ENCODE results near the gene CTNNBL1.

CTNNBL1 gene

GRCh38 chr20:37878835-37879599 is 185.2 kb downstream of the CTNNBL1 start:
- no peak for DNase-seq (ENCODE audit: low spot score)

- no peak for DNase-seq (ENCODE audit: low spot score)
Observed at GRCh38 chr20:37879843-37880242, 186.0 kb downstream of the CTNNBL1 start.

- DNase-seq (ENCODE audit: low spot score), result no peak
Observed at GRCh38 chr20:37880726-37881591, 187.1 kb downstream of the CTNNBL1 start.

DNA sequence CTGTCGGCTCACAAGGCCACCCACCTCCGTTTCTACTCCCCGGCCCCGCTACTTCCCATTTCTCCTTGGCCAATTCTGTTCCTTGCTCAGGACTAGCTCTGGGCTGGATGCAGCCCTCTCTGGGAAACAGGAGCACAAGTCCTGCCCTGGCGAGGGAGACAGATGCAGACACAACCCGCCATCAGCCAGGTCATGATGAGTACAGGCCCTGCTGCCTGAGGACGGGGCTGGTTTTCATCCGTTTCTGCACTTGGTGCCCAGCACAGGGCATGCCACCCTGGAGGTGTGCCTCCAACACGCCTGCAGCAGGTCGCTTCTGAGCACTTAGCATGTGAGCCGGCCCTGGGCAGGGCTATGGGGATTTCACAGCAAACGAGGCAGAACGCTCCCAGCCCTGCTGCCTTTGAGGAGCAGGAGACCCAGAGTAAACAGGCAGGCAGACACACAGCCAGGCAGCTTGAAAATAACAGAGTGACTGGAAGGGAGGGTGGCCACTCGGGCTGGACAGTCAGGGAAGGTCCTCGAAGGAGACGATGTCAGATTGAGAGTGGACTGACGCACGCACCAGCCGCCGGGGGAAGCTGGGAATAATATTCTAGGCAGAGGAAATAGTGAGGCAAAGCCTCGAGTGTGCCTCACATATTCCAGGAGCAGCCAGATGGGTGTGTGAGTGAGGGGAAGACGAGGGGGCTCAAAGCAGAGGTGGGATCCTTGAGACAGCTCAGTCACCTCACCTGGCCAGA is 187.9 kb downstream of the CTNNBL1 start:
- DNase-seq (ENCODE audit: low spot score), result no peak

- no peak for DNase-seq (ENCODE audit: low spot score)
Observed at GRCh38 chr20:37882961-37883712, 189.3 kb downstream of the CTNNBL1 start.

GRCh38 chr20:37885042-37885441 is 191.2 kb downstream of the CTNNBL1 start:
- DNase-seq (ENCODE audit: low spot score), result no peak

- DNase-seq (ENCODE audit: low spot score), result no peak
Observed at GRCh38 chr20:37885593-37886503, 192.0 kb downstream of the CTNNBL1 start.

DNA sequence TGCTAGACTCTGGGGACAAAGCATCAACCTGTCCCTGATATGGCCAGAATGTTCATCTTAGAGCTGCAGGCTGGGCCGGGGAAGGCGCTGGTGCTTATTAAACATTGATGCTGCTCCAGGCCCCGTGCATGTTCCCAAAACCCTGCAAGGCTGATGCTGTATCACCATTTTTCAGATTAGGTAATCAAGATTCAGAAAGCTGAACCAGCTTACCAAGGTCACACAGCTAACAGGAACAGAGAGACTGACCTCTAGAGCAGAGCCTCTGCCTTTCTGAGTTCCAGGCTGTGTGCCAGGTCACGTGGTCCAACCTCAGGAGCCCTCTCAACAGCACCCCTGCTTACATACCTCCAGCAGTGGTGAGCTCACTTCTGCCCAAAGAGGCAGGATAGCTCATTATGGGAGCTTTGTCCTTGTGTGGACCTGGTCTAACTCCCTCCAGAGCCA is 193.0 kb downstream of the CTNNBL1 start:
- no peak for DNase-seq (ENCODE audit: low spot score)

GRCh38 chr20:37888641-37889040 is 194.8 kb downstream of the CTNNBL1 start:
- no peak for DNase-seq (ENCODE audit: low spot score)

GRCh38 chr20:37890108-37890507 is 196.3 kb downstream of the CTNNBL1 start:
- DNase-seq (ENCODE audit: low spot score), result no peak

- no peak for DNase-seq (ENCODE audit: low spot score)
Observed at GRCh38 chr20:37890643-37891042, 196.8 kb downstream of the CTNNBL1 start.

- no peak for DNase-seq (ENCODE audit: low spot score)
Observed at GRCh38 chr20:37892001-37892400, 198.2 kb downstream of the CTNNBL1 start.

DNA sequence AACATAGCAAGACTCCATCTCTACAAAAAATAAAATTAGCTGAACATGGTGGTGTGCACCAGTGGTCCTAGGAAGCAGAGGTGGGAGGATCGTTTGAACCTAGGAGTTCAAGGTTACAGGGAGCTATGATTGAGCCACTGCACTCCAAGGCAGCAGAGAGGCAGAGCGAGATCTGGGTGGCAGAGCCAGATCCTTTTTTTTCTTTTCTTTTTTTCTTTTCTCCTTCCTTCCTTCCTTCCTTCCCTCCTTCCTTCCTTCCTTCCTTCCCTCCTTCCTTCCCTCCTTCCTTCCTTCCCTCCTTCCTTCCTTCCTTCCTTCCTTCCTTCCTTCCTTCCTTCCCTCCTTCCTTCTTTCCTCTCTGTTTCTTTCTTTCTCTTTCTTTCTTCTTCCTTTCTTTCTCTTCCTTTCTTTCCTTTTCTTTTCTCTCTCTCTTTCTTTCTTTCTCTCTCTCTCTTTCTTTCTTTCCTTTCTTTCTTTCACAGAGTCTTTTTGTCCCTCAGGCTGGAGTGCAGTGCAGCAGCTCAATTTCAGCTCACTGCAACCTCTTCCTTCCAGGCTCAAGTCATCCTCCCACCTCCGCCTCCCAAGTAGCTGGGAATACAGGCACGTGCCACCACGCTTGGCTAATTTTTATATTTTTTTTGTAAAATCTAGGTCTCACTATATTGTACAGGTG is 199.9 kb downstream of the CTNNBL1 start:
- no peak for DNase-seq (ENCODE audit: low spot score)

- no peak for DNase-seq (ENCODE audit: low spot score)
Observed at GRCh38 chr20:37894454-37894853, 200.6 kb downstream of the CTNNBL1 start.

- no peak for DNase-seq (ENCODE audit: low spot score)
Observed at GRCh38 chr20:37895166-37895565, 201.3 kb downstream of the CTNNBL1 start.

DNA sequence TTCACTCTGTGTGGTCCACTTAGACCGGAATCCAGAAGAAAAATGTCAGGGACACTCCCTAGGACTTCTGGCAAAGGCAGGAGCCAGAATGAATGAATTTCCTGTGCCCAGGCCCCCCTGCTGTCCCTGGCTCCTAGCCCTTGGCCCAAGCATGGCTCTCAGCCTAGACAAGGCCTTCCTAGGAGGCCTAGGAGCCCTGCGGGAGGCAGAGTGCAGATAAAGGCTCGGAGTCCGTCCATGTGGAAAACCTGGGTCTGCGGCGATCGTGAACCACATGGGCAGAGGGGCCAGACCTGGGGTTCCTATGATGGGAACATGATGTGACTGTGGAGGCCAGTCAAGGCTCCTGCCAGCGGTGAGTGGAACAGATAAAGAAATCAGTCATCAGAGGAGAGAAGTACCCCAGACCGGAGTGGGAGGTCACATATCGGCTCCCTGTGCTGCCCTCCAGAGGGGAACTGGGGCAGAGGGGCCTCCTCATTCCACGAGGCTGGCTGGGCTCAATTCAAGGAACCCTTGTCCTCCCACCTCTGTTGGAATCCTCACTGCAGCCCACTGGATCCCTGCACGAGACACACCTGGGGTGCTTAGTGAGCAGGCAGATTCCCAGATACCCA is 203.2 kb downstream of the CTNNBL1 start:
- DNase-seq (ENCODE audit: low spot score), result no peak

DNA sequence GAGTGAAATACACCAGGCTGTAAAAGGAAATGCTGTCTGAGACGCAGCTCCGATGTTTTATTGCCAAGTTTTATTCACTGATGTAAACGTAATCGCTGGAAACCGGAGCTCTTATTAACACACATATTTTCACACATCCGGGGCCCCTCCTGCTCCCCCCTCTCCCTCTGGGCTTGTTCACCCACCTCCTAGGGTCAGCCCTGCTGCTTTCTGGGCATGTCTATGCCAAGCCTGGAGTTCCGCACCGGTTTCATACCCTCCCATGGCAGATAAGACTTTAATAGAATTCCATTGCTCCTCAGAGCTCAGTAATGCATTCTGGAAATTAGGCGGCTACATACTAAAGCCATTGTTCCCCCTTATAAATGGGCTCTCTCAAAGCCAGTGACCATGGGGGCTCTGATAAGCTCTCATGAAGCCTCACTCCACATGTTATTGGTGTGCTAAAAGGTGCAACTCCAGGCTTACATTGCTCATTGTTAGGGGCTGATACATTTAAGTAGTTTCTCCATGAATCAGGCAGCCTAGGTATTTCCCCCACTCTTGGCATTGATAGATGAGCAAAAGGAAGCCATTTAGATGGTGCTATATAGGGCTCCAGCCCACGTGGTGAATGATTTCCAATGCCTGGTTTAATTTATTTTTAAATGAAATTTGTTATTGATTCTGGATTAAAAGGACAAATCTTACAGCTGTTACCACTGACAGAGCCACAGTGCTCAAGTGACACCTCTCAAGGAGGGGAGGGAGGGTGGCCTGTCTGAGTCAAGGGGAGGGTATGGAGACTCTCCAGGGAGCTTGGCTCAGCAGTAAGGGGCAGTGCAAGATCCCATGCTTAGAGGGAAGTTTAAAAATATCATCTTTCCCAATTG is 204.6 kb downstream of the CTNNBL1 start:
- DNase-seq (ENCODE audit: low spot score), result no peak

Data from NAMALWA (cell line).